ENCODE measurements around the gene ZNF350. TPM values are rescaled to one million over a fixed set of nuclear protein-coding genes. Genes with fewer than 3 reads are reported as not detected.

The ZNF350 gene
- total and polyA plus RNA-seq, 2 of the 13 experiments (the other 11 are each of a cell fraction or from before 2014, with no cell fraction given): 3.7 to 6.9 TPM

DNA sequence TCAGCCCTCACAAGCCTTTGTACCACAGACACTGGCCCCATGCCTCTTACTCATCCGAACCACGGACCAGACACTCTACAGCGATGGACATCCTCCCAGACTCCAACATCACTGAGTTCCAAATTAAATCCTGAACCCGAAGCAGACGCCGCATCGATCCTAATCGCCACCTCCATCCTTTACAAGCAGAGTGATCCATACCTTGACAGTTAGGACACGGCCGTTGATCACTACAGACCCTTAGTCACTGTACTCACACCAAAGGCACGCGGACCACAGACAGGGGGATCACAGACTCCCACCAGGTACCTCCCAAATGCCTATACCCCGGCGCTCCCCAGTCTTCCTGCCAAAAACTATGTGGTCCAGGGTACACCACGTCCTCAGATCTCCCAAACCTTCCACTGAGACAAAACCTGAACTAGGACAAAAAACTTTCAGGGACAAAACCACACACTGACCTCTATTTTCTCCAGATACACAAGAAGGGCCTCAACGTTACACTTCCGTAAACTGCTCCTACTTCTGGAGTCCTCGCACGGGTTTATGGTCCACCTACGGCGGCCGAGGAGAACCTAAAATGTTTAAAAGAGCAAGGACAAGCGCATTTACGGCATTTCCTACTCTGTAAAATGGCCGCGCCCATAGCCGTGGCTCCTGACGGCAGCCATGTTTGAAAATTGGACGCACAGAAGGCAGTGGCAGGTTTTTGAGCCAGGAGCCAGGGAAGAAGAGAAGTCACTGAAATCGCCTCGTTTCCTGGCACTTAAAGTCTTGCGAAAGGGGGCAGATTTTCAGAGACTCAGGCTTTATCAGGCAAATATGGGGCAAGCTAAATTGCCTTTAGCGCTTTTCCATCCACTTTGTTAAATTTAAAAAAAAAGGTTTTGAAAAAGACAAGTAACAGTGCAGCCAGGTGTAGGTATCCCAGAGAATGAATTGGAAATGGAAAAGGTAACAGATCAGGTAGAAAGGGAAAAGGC is at the start of gene ZNF350 (continued):
- TF ChIP-seq, protein P1, sequence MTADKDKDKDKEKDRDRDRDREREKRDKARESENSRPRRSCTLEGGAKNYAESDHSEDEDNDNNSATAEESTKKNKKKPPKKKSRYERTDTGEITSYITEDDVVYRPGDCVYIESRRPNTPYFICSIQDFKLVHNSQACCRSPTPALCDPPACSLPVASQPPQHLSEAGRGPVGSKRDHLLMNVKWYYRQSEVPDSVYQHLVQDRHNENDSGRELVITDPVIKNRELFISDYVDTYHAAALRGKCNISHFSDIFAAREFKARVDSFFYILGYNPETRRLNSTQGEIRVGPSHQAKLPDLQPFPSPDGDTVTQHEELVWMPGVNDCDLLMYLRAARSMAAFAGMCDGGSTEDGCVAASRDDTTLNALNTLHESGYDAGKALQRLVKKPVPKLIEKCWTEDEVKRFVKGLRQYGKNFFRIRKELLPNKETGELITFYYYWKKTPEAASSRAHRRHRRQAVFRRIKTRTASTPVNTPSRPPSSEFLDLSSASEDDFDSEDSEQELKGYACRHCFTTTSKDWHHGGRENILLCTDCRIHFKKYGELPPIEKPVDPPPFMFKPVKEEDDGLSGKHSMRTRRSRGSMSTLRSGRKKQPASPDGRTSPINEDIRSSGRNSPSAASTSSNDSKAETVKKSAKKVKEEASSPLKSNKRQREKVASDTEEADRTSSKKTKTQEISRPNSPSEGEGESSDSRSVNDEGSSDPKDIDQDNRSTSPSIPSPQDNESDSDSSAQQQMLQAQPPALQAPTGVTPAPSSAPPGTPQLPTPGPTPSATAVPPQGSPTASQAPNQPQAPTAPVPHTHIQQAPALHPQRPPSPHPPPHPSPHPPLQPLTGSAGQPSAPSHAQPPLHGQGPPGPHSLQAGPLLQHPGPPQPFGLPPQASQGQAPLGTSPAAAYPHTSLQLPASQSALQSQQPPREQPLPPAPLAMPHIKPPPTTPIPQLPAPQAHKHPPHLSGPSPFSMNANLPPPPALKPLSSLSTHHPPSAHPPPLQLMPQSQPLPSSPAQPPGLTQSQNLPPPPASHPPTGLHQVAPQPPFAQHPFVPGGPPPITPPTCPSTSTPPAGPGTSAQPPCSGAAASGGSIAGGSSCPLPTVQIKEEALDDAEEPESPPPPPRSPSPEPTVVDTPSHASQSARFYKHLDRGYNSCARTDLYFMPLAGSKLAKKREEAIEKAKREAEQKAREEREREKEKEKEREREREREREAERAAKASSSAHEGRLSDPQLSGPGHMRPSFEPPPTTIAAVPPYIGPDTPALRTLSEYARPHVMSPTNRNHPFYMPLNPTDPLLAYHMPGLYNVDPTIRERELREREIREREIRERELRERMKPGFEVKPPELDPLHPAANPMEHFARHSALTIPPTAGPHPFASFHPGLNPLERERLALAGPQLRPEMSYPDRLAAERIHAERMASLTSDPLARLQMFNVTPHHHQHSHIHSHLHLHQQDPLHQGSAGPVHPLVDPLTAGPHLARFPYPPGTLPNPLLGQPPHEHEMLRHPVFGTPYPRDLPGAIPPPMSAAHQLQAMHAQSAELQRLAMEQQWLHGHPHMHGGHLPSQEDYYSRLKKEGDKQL (CRISPR knock-in tag; IDR thresholded peaks at IDR 0.05; ENCODE audit: low read depth): no peak
- no peak for TF ChIP-seq ZNF34 (CRISPR knock-in tag; IDR thresholded peaks at IDR 0.05; ENCODE audit: borderline replicate concordance)
- TF ChIP-seq SSRP1 (CRISPR knock-in tag; IDR thresholded peaks at IDR 0.05): 0 out of 2 replicates have a peak, but pooled peaks have one; percentile 46
- no peak for TF ChIP-seq NR2F1 (CRISPR knock-in tag; IDR thresholded peaks at IDR 0.05)
- TF ChIP-seq, protein P2, sequence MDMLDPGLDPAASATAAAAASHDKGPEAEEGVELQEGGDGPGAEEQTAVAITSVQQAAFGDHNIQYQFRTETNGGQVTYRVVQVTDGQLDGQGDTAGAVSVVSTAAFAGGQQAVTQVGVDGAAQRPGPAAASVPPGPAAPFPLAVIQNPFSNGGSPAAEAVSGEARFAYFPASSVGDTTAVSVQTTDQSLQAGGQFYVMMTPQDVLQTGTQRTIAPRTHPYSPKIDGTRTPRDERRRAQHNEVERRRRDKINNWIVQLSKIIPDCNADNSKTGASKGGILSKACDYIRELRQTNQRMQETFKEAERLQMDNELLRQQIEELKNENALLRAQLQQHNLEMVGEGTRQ (IDR thresholded peaks at IDR 0.05; ENCODE audit: low read depth, low read length): no peak
- TF ChIP-seq, protein P2 (CRISPR knock-in tag; IDR thresholded peaks at IDR 0.05; ENCODE audit: borderline replicate concordance): no peak
- peak; percentile 52; the same call in 1 of the 2 replicates for TF ChIP-seq PITX1 (CRISPR knock-in tag; IDR thresholded peaks at IDR 0.05)
- no peak for TF ChIP-seq ZNF207 (IDR thresholded peaks at IDR 0.05; ENCODE audit: borderline replicate concordance)
- TF ChIP-seq ZNF232 (CRISPR knock-in tag; IDR thresholded peaks at IDR 0.05; ENCODE audit: borderline replicate concordance): 0 out of 2 replicates have a peak, but pooled peaks have one; percentile 68
- TF ChIP-seq ZNF329 (CRISPR knock-in tag; IDR thresholded peaks at IDR 0.05; ENCODE audit: low read depth): no peak
- TF ChIP-seq, protein P3, sequence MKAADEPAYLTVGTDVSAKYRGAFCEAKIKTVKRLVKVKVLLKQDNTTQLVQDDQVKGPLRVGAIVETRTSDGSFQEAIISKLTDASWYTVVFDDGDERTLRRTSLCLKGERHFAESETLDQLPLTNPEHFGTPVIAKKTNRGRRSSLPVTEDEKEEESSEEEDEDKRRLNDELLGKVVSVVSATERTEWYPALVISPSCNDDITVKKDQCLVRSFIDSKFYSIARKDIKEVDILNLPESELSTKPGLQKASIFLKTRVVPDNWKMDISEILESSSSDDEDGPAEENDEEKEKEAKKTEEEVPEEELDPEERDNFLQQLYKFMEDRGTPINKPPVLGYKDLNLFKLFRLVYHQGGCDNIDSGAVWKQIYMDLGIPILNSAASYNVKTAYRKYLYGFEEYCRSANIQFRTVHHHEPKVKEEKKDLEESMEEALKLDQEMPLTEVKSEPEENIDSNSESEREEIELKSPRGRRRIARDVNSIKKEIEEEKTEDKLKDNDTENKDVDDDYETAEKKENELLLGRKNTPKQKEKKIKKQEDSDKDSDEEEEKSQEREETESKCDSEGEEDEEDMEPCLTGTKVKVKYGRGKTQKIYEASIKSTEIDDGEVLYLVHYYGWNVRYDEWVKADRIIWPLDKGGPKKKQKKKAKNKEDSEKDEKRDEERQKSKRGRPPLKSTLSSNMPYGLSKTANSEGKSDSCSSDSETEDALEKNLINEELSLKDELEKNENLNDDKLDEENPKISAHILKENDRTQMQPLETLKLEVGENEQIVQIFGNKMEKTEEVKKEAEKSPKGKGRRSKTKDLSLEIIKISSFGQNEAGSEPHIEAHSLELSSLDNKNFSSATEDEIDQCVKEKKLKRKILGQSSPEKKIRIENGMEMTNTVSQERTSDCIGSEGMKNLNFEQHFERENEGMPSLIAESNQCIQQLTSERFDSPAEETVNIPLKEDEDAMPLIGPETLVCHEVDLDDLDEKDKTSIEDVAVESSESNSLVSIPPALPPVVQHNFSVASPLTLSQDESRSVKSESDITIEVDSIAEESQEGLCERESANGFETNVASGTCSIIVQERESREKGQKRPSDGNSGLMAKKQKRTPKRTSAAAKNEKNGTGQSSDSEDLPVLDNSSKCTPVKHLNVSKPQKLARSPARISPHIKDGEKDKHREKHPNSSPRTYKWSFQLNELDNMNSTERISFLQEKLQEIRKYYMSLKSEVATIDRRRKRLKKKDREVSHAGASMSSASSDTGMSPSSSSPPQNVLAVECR (CRISPR knock-in tag; IDR thresholded peaks at IDR 0.05; ENCODE audit: borderline replicate concordance): peak; percentile 94; the same call in 1 of the 2 replicates
- no peak for TF ChIP-seq HNRNPH1 (optimal IDR thresholded peaks at IDR 0.05; ENCODE audit: low read depth, low read length)
- TF ChIP-seq DNMT3B (CRISPR knock-in tag; conservative IDR thresholded peaks at IDR 0.05): peak; percentile 78

Measured in HepG2 (cell line).